Measurements from ENCODE around the gene TPSAB1. TPM values are rescaled to one million over a fixed set of nuclear protein-coding genes. Genes with fewer than 3 reads are reported as not detected.

TPSAB1 gene
- polyA plus RNA-seq, 1 experiment, result not detected

- CTCF ChIA-PET, result no interaction called here
These were observed 16.4 kb downstream of the TPSAB1 start for GRCh38 chr16:1256874-1257322.

GRCh38 chr16:1257561-1258224 is 17.2 kb downstream of the TPSAB1 start:
- no peaks in the 10 kb centered on the region for H3K36me3 ChIP-seq (ENCODE audit: control insufficient read depth, insufficient read depth, low read length)
- POLR2A ChIA-PET, result no interaction called here
- peaks cover 22% of the 10 kb centered on the region for H3K27me3 ChIP-seq (ENCODE audit: control insufficient read depth, insufficient read depth, low read length)
- no peak for DNase-seq (ENCODE audit: low read depth)
- no peak overlapping the region for H3K4me3 ChIP-seq (ENCODE audit: low read depth, low read length)
- CTCF ChIA-PET, result no interaction called here
- TF ChIP-seq, protein P1, sequence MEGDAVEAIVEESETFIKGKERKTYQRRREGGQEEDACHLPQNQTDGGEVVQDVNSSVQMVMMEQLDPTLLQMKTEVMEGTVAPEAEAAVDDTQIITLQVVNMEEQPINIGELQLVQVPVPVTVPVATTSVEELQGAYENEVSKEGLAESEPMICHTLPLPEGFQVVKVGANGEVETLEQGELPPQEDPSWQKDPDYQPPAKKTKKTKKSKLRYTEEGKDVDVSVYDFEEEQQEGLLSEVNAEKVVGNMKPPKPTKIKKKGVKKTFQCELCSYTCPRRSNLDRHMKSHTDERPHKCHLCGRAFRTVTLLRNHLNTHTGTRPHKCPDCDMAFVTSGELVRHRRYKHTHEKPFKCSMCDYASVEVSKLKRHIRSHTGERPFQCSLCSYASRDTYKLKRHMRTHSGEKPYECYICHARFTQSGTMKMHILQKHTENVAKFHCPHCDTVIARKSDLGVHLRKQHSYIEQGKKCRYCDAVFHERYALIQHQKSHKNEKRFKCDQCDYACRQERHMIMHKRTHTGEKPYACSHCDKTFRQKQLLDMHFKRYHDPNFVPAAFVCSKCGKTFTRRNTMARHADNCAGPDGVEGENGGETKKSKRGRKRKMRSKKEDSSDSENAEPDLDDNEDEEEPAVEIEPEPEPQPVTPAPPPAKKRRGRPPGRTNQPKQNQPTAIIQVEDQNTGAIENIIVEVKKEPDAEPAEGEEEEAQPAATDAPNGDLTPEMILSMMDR (IDR thresholded peaks at IDR 0.05; ENCODE audit: insufficient read depth, low read depth, low read length), result no peak

More at GRCh38 chr16:1256874-1257322, 16.4 kb downstream of the TPSAB1 start:
- TF ChIP-seq, protein P1 (IDR thresholded peaks at IDR 0.05; ENCODE audit: insufficient read depth, low read depth, low read length), result no peak
- no peaks in the 10 kb centered on the region for H3K36me3 ChIP-seq (ENCODE audit: control insufficient read depth, insufficient read depth, low read length)
- POLR2A ChIA-PET, result no interaction called here
- peaks cover 22% of the 10 kb centered on the region for H3K27me3 ChIP-seq (ENCODE audit: control insufficient read depth, insufficient read depth, low read length)
- no peak overlapping the region for H3K4me3 ChIP-seq (ENCODE audit: low read depth, low read length)
- no peak for DNase-seq (ENCODE audit: low read depth)

- CTCF ChIA-PET, result no interaction called here
- peaks cover 22% of the 10 kb centered on the region for H3K27me3 ChIP-seq (ENCODE audit: control insufficient read depth, insufficient read depth, low read length)
- no peak for DNase-seq (ENCODE audit: low read depth)
- POLR2A ChIA-PET, result no interaction called here
- H3K4me3 ChIP-seq (ENCODE audit: low read depth, low read length), result no peak overlapping the region
- TF ChIP-seq, protein P1 (IDR thresholded peaks at IDR 0.05; ENCODE audit: insufficient read depth, low read depth, low read length), result no peak
- H3K36me3 ChIP-seq (ENCODE audit: control insufficient read depth, insufficient read depth, low read length), result no peaks in the 10 kb centered on the region
These were observed 17.7 kb downstream of the TPSAB1 start for GRCh38 chr16:1258225-1258600.

GRCh38 chr16:1258906-1259759 is 18.6 kb downstream of the TPSAB1 start:
- H3K27me3 ChIP-seq (ENCODE audit: control insufficient read depth, insufficient read depth, low read length), result peaks cover 22% of the 10 kb centered on the region
- DNase-seq (ENCODE audit: low read depth), result no peak
- H3K36me3 ChIP-seq (ENCODE audit: control insufficient read depth, insufficient read depth, low read length), result no peaks in the 10 kb centered on the region
- ChIA-PET POLR2A (no interaction called here), CTCF (no interaction called here)
- TF ChIP-seq, protein P1 (IDR thresholded peaks at IDR 0.05; ENCODE audit: insufficient read depth, low read depth, low read length), result no peak
- H3K4me3 ChIP-seq (ENCODE audit: low read depth, low read length), result no peak overlapping the region

GRCh38 chr16:1259760-1260068 is 19.2 kb downstream of the TPSAB1 start:
- CTCF ChIA-PET, result no interaction called here
- no peak for DNase-seq (ENCODE audit: low read depth)
- Histone ChIP-seq H3K4me3 (ENCODE audit: low read depth, low read length) (no peak overlapping the region), H3K27me3 (ENCODE audit: control insufficient read depth, insufficient read depth, low read length) (peaks cover 22% of the 10 kb centered on the region), H3K36me3 (ENCODE audit: control insufficient read depth, insufficient read depth, low read length) (no peaks in the 10 kb centered on the region)
- POLR2A ChIA-PET, result no interaction called here
- TF ChIP-seq, protein P1 (IDR thresholded peaks at IDR 0.05; ENCODE audit: insufficient read depth, low read depth, low read length), result no peak
